WTC11 (cell line): Measurements from ENCODE around the gene SYNJ2. TPM values are rescaled to one million over a fixed set of nuclear protein-coding genes. Genes with fewer than 3 reads are reported as not detected.

Source experiments
- ATAC-seq: fragments of 200-7000 bp; cut with Tn5 transposase; 2 replicates; pipeline ENCODE4 v1.10.0; 2021; ENCODE audit warnings: mild to moderate bottlenecking, moderate library complexity
- CTCF ChIA-PET: fragments of 300-600 bp; sonication (Branson Sonifier 250); formaldehyde crosslinking; loops from one replicate; lab custom pipeline; 2021; ENCODE audit warnings: antibody characterized with exemption; lab: Charles Lee
- POLR2A ChIA-PET: fragments of 350-600 bp; sonication (Branson Sonifier 250); formaldehyde crosslinking; loops from one replicate; lab custom pipeline; 2021; ENCODE audit warnings: antibody characterized with exemption; lab: Charles Lee
- DNase-seq: peaks from one replicate; pipeline ENCODE4 v3.0.0; 2021; ENCODE audit warnings: low spot score
- H3K27ac Mint-ChIP-seq: 2 replicates; pipeline ENCODE4 v1.8.0; 2021; ENCODE audit warnings: mixed read lengths
- H3K27me3 Mint-ChIP-seq: 2 replicates; pipeline ENCODE4 v1.8.0; 2021; ENCODE audit warnings: low read depth, mild to moderate bottlenecking, moderate library complexity, mixed read lengths
- H3K36me3 Mint-ChIP-seq: 2 replicates; pipeline ENCODE4 v1.8.0; 2021; ENCODE audit warnings: mixed read lengths
- H3K4me1 Mint-ChIP-seq: 2 replicates; pipeline ENCODE4 v1.8.0; 2022; ENCODE audit warnings: mixed read lengths
- H3K4me3 Mint-ChIP-seq: 2 replicates; pipeline ENCODE4 v1.8.0; 2021; ENCODE audit warnings: mild to moderate bottlenecking, moderate library complexity, mixed read lengths
- H3K9me3 Mint-ChIP-seq: 2 replicates; pipeline ENCODE4 v1.8.0; 2021; ENCODE audit warnings: mixed read lengths
- ARID4B ChIP-seq: sonication (generic); formaldehyde crosslinking; IDR thresholded peaks from 2 replicates; pipeline ENCODE4 v1.8.0; 2023; ENCODE audit warnings: missing genetic modification reagents, mild to moderate bottlenecking, borderline replicate concordance
- ATF2 ChIP-seq: sonication (generic); formaldehyde crosslinking; IDR thresholded peaks from 2 replicates; pipeline ENCODE4 v1.8.1; 2022; ENCODE audit warnings: low read depth, missing genetic modification reagents, borderline replicate concordance
- CTCF ChIP-seq: fragments of 200-600 bp; IDR thresholded peaks from 2 replicates; pipeline ENCODE4 v1.8.0; 2022; ENCODE audit warnings: antibody characterized with exemption
- ESRRA ChIP-seq: sonication (generic); formaldehyde crosslinking; IDR thresholded peaks from 2 replicates; pipeline ENCODE4 v1.8.1; 2022; ENCODE audit warnings: mild to moderate bottlenecking, missing genetic modification reagents, borderline replicate concordance
- ETV6 ChIP-seq: sonication (generic); formaldehyde crosslinking; IDR thresholded peaks from 2 replicates; pipeline ENCODE4 v1.8.1; 2022; ENCODE audit warnings: mild to moderate bottlenecking, missing genetic modification reagents
- KAT7 ChIP-seq: sonication (generic); formaldehyde crosslinking; IDR thresholded peaks from 2 replicates; pipeline ENCODE4 v1.8.1; 2023; ENCODE audit warnings: missing genetic modification reagents, mild to moderate bottlenecking, borderline replicate concordance
- MYBL2 ChIP-seq: sonication (generic); formaldehyde crosslinking; IDR thresholded peaks from 2 replicates; pipeline ENCODE4 v1.8.1; 2023; ENCODE audit warnings: mild to moderate bottlenecking, moderate library complexity, missing genetic modification reagents
- NFATC4 ChIP-seq: fragments of 250-450 bp; sonication (Bioruptor Pico); IDR thresholded peaks from 2 replicates; pipeline ENCODE4 v1.9.0; 2021; ENCODE audit warnings: mild to moderate bottlenecking
- NFE2L1 ChIP-seq: sonication (generic); formaldehyde crosslinking; IDR thresholded peaks from 2 replicates; pipeline ENCODE4 v1.8.1; 2023; ENCODE audit warnings: missing genetic modification reagents
- NR3C1 ChIP-seq: sonication (generic); formaldehyde crosslinking; conservative IDR thresholded peaks from 2 replicates; pipeline ENCODE4 v1.8.1; 2023; ENCODE audit warnings: low read depth, mild to moderate bottlenecking, missing genetic modification reagents
- PREB ChIP-seq: sonication (generic); formaldehyde crosslinking; IDR thresholded peaks from 2 replicates; pipeline ENCODE4 v1.8.1; 2022; ENCODE audit warnings: mild to moderate bottlenecking, missing genetic modification reagents, moderate library complexity, borderline replicate concordance
- STAT6 ChIP-seq: sonication (generic); formaldehyde crosslinking; conservative IDR thresholded peaks from 2 replicates; pipeline ENCODE4 v1.8.1; 2023; ENCODE audit warnings: mild to moderate bottlenecking, low read depth, missing genetic modification reagents, moderate library complexity
- ZBTB43 ChIP-seq: sonication (generic); formaldehyde crosslinking; IDR thresholded peaks from 2 replicates; pipeline ENCODE4 v1.8.1; 2023; ENCODE audit warnings: mild to moderate bottlenecking, missing genetic modification reagents
- ZNF219 ChIP-seq: sonication (generic); formaldehyde crosslinking; IDR thresholded peaks from 2 replicates; pipeline ENCODE4 v1.8.0; 2023; ENCODE audit warnings: missing genetic modification reagents, mild to moderate bottlenecking, borderline replicate concordance
- ZNF232 ChIP-seq: sonication (generic); formaldehyde crosslinking; IDR thresholded peaks from 2 replicates; pipeline ENCODE4 v1.8.0; 2022; ENCODE audit warnings: mild to moderate bottlenecking, missing genetic modification reagents
- ZNF281 ChIP-seq: sonication (generic); formaldehyde crosslinking; IDR thresholded peaks from 2 replicates; pipeline ENCODE4 v1.8.0; 2023; ENCODE audit warnings: mild to moderate bottlenecking, missing genetic modification reagents
- ZNF423 ChIP-seq: fragments of 250-450 bp; sonication (Bioruptor Pico); IDR thresholded peaks from 2 replicates; pipeline ENCODE4 v2.1.2; 2022; ENCODE audit warnings: mild to moderate bottlenecking, moderate library complexity
- total RNA-seq: library from RNA; stranded (reverse); gene quantifications from 3 replicates; pipeline ENCODE4 v1.2.3, GENCODE V29; 2021

Gene SYNJ2
- total RNA-seq, 1 experiment from 2014 or later: 15.3 TPM

GRCh38 chr6:157988700-157989063 lies 7.0 kb downstream of the SYNJ2 start:
- 0 out of 2 replicates have a peak, but pooled peaks cover 3% of the 10 kb centered on the region for H3K9me3 Mint-ChIP-seq
- H3K4me3 Mint-ChIP-seq: no peak overlapping the region
- peaks cover 68% of the 10 kb centered on the region for H3K4me1 Mint-ChIP-seq
- 0 out of 2 replicates have a peak overlapping the region, but pooled peaks have one; percentile 23 for H3K27ac Mint-ChIP-seq
- H3K36me3 Mint-ChIP-seq: 0 out of 2 replicates have a peak, but pooled peaks cover 3% of the 10 kb centered on the region
- POLR2A ChIA-PET: no interaction called here
- TF ChIP-seq ZNF219 (CRISPR knock-in tag): no peak
- no peak for TF ChIP-seq CTCF
- no peak for TF ChIP-seq ATF2 (CRISPR knock-in tag)
- no peak for TF ChIP-seq STAT6 (CRISPR knock-in tag)
- no peak for TF ChIP-seq NFATC4 (CRISPR knock-in tag)
- no peak for TF ChIP-seq ZNF423
- no peak for TF ChIP-seq ESRRA (CRISPR knock-in tag)
- no peak for TF ChIP-seq PREB (CRISPR knock-in tag)
- no peak for TF ChIP-seq KAT7 (CRISPR knock-in tag)
- no peak for TF ChIP-seq ETV6 (CRISPR knock-in tag)
- TF ChIP-seq ARID4B (CRISPR knock-in tag): no peak
- H3K27me3 Mint-ChIP-seq: no peaks in the 10 kb centered on the region
- ATAC-seq: no peak
- DNase-seq: no peak
- CTCF ChIA-PET: interaction anchor here (0.6 to 1.3 kb wide), 2 partner anchors 60 to 84 kb away, joined by 3 to 6 read pairs; no protein-coding TSS in a partner anchor

GRCh38 chr6:157989541-157990289 lies 8.1 kb downstream of the SYNJ2 start:
- ChIA-PET POLR2A (no interaction called here), CTCF (interaction anchor here (0.6 to 1.5 kb wide), 3 partner anchors 17 to 82 kb away, joined by 5 to 6 read pairs (median 5); no protein-coding TSS in a partner anchor)
- no peak for DNase-seq
- H3K4me1 Mint-ChIP-seq: peaks cover 65% of the 10 kb centered on the region
- no peaks in the 10 kb centered on the region for H3K27me3 Mint-ChIP-seq
- ATAC-seq: peak; percentile 11; the same call in 1 of the 2 replicates
- H3K4me3 Mint-ChIP-seq: no peak overlapping the region
- peaks cover 6% of the 10 kb centered on the region for H3K9me3 Mint-ChIP-seq
- H3K36me3 Mint-ChIP-seq: 0 out of 2 replicates have a peak, but pooled peaks cover 6% of the 10 kb centered on the region
- no peak overlapping the region for H3K27ac Mint-ChIP-seq
- no peak for TF ChIP-seq NR3C1 (CRISPR knock-in tag)
- no peak for TF ChIP-seq ZBTB43 (CRISPR knock-in tag)
- TF ChIP-seq ZNF232: no peak
- no peak for TF ChIP-seq ZNF281 (CRISPR knock-in tag)
- TF ChIP-seq MYBL2 (CRISPR knock-in tag): no peak
- no peak for TF ChIP-seq NFE2L1 (CRISPR knock-in tag)
